NOMO-1 (cell line): ENCODE data around the gene NPFFR1.

Source experiments
- DNase-seq, 2 experiments: peaks; one replicate each; lab custom pipeline; 2025; ENCODE audit not compliant: unreplicated experiment in 2 of 2; lab: John Stamatoyannopoulos, UW

The NPFFR1 gene

GRCh38 chr10:70315815-70316214 is 32.0 kb upstream of the NPFFR1 start:
- no peak for DNase-seq

GRCh38 chr10:70315276-70315675 is 31.5 kb upstream of the NPFFR1 start:
- no peak for DNase-seq

GRCh38 chr10:70312972-70313371 is 29.2 kb upstream of the NPFFR1 start:
- no peak for DNase-seq

- DNase-seq = no peak
Observed at GRCh38 chr10:70312249-70312648, 28.4 kb upstream of the NPFFR1 start.

GRCh38 chr10:70311698-70312097 is 27.9 kb upstream of the NPFFR1 start:
- no peak for DNase-seq

- no peak for DNase-seq
Observed at GRCh38 chr10:70309661-70310060, 25.9 kb upstream of the NPFFR1 start.

GRCh38 chr10:70308121-70309060 is 24.6 kb upstream of the NPFFR1 start:
- peak in 1 of 2 experiments; percentile 46 for DNase-seq

GRCh38 chr10:70306886-70307520 is 23.2 kb upstream of the NPFFR1 start:
- DNase-seq = no peak

GRCh38 chr10:70306181-70306705 is 22.4 kb upstream of the NPFFR1 start:
- DNase-seq = peak; percentile 82 to 86

- DNase-seq = no peak
Observed at GRCh38 chr10:70303730-70304129, 19.9 kb upstream of the NPFFR1 start.

- peak; percentile 73 to 98 for DNase-seq
Observed at GRCh38 chr10:70302292-70302691, 18.5 kb upstream of the NPFFR1 start.

- DNase-seq = no peak
Observed at GRCh38 chr10:70300908-70301597, 17.2 kb upstream of the NPFFR1 start.

GRCh38 chr10:70300461-70300860 is 16.7 kb upstream of the NPFFR1 start:
- no peak for DNase-seq

GRCh38 chr10:70299876-70300275 is 16.1 kb upstream of the NPFFR1 start:
- DNase-seq = no peak

- DNase-seq = no peak
Observed at GRCh38 chr10:70298393-70298792, 14.6 kb upstream of the NPFFR1 start.

GRCh38 chr10:70297224-70297623 is 13.4 kb upstream of the NPFFR1 start:
- DNase-seq = no peak

GRCh38 chr10:70296406-70296899 is 12.6 kb upstream of the NPFFR1 start:
- DNase-seq = peak; percentile 15 to 52

GRCh38 chr10:70295926-70296325 is 12.1 kb upstream of the NPFFR1 start:
- peak in 1 of 2 experiments; percentile 1 for DNase-seq

GRCh38 chr10:70295321-70295720 is 11.5 kb upstream of the NPFFR1 start:
- no peak for DNase-seq

- no peak for DNase-seq
Observed at GRCh38 chr10:70293169-70293843, 9.5 kb upstream of the NPFFR1 start.
